GM08714 (cell line): ENCODE measurements around the gene BNIPL.

ENCODE experiments used
- H3K4me3 ChIP-seq: fragments of 200-500 bp; sonication (Bioruptor generic); 2 replicates; pipeline ENCODE4 v1.5.1; 2014; ENCODE audit warnings: mild to moderate bottlenecking, low read length, inconsistent platforms
- ZNF274 ChIP-seq: IDR thresholded peaks from 2 replicates; pipeline ENCODE4 v1.6.1; 2012; ENCODE audit warnings: mild to moderate bottlenecking, low read depth, low read length

BNIPL gene

GRCh38 chr1:151035167-151035566 is 1.2 kb upstream of the BNIPL start:
- no peak for TF ChIP-seq ZNF274
- H3K4me3 ChIP-seq = no peak overlapping the region

- H3K4me3 ChIP-seq = no peak overlapping the region
- no peak for TF ChIP-seq ZNF274
Measured at GRCh38 chr1:151037032-151037431, 646 bp downstream of the BNIPL start.

DNA sequence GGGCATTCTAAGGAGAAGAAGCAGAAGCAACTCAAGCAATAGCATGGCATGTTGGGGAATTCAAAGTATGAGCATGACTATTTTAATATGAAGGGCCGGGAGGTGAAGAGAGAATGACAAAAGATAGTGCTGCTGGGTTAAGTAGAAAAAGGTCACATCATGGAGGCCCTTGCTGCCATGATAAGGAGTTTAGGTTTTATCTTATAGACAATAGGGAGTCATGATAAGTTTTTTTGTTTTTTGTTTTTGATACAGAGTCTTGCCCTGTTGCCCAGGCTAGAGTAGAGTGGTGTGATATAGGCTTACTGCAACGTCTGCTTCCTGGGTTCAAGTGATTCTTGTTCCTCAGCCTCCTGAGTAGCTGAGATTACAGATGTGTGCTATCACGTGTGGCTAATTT is 3.1 kb downstream of the BNIPL start:
- TF ChIP-seq ZNF274 = no peak
- H3K4me3 ChIP-seq = no peak overlapping the region

GRCh38 chr1:151043163-151043562 is 6.8 kb downstream of the BNIPL start:
- H3K4me3 ChIP-seq = no peak overlapping the region
- TF ChIP-seq ZNF274 = no peak

- peak within 1 kb of the TSS; percentile 60 for H3K4me3 ChIP-seq
- TF ChIP-seq ZNF274 = no peak
Measured at GRCh38 chr1:151047591-151047924, 11.2 kb downstream of the BNIPL start, which contains the start of gene C1orf56. TSS of gene C1orf56 (plus strand) at chr1:151047751. CDS start at chr1:151047848, 97 bp downstream.

- H3K4me3 ChIP-seq = peak overlapping the region; percentile 60
- no peak for TF ChIP-seq ZNF274
Measured at GRCh38 chr1:151047925-151048644, 11.7 kb downstream of the BNIPL start.

- H3K4me3 ChIP-seq = peak overlapping the region; percentile 60; the same call in 1 of the 2 replicates
- TF ChIP-seq ZNF274 = no peak
Measured at GRCh38 chr1:151048645-151049032, 12.3 kb downstream of the BNIPL start.

- TF ChIP-seq ZNF274 = no peak
- H3K4me3 ChIP-seq = no peak overlapping the region
Measured at GRCh38 chr1:151049458-151049857, 13.1 kb downstream of the BNIPL start.

- no peak for TF ChIP-seq ZNF274
Measured at GRCh38 chr1:151050051-151050688, 13.8 kb downstream of the BNIPL start.

GRCh38 chr1:151051356-151052009 is 15.1 kb downstream of the BNIPL start:
- no peak overlapping the region for H3K4me3 ChIP-seq
- no peak for TF ChIP-seq ZNF274

More at GRCh38 chr1:151050051-151050688, 13.8 kb downstream of the BNIPL start:
- no peak overlapping the region for H3K4me3 ChIP-seq

GRCh38 chr1:151054971-151055547 is 18.7 kb downstream of the BNIPL start:
- H3K4me3 ChIP-seq = no peak overlapping the region
- no peak for TF ChIP-seq ZNF274

DNA sequence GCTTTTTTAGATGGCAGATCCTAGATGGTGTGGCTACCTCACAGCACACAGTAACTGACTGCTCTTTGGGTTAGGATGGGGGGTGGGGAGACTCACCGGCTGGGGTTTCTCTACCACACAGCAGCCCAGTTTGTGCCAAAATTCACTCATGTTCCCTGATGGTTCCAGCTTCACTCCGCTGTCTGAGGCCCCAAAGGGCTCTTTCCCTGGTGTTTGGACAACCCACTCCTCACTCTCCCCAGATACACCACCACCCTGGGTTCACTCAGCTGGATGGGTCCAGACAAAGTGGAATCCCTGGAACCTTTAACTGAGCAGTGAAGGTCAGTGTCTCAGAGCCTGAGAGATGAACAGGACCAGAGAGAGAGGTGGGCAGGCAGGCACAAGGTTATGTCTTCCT is 19.2 kb downstream of the BNIPL start:
- H3K4me3 ChIP-seq = no peak overlapping the region; the same call in 1 of the 2 replicates
- TF ChIP-seq ZNF274 = no peak

GRCh38 chr1:151056149-151056548 is 19.8 kb downstream of the BNIPL start:
- no peak for TF ChIP-seq ZNF274
- no peak overlapping the region; the same call in 1 of the 2 replicates for H3K4me3 ChIP-seq

DNA sequence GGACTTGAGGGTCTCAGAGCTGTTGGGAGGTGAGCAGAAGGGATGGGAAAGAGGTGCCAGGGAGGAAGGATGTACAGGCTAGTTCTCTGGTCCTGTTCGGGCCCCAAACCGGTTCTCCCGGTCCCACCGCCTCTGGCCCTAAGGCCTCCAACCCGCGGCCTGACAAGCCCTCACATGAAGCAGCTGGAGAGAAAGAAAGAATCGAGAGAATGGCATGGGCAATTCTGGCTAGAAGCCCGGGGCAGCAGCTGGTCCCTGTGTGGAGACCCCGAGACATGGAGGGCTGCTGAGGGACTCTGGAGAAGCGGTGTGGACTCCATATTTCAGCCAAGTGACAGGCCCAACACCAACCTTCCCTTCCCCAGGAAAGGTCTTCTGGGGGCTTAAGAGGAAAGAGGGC is 22.3 kb downstream of the BNIPL start:
- peak overlapping the region; percentile 96 for H3K4me3 ChIP-seq
- no peak for TF ChIP-seq ZNF274
